ENCODE data around the gene FOXO4. TPM values are rescaled to one million over a fixed set of nuclear protein-coding genes. Genes with fewer than 3 reads are reported as not detected.

FOXO4 gene
- total RNA-seq, 1 experiment from 2014 or later: 48.3 TPM

GRCh38 chrX:71106427-71106826, 10.8 kb downstream of the FOXO4 start, which contains the start of gene CXorf65 (continued):
- TF ChIP-seq PREB (CRISPR knock-in tag; IDR thresholded peaks at IDR 0.05; ENCODE audit: borderline replicate concordance): no peak
- no peak for TF ChIP-seq MYBL2 (CRISPR knock-in tag; IDR thresholded peaks at IDR 0.05)
- no peak for TF ChIP-seq MAX (CRISPR knock-in tag; IDR thresholded peaks at IDR 0.05)
- TF ChIP-seq TEAD4 (CRISPR knock-in tag; IDR thresholded peaks at IDR 0.05): no peak
- no peak for TF ChIP-seq ZMAT4 (CRISPR knock-in tag; IDR thresholded peaks at IDR 0.05)
- no peak for TF ChIP-seq ZNF416 (CRISPR knock-in tag; IDR thresholded peaks at IDR 0.05)
- TF ChIP-seq NFYB (CRISPR knock-in tag; conservative IDR thresholded peaks at IDR 0.05; ENCODE audit: low read depth): no peak
- TF ChIP-seq ZNF396 (CRISPR knock-in tag; IDR thresholded peaks at IDR 0.05; ENCODE audit: borderline replicate concordance): no peak
- no peak for TF ChIP-seq PRDM15 (CRISPR knock-in tag; IDR thresholded peaks at IDR 0.05)

GRCh38 chrX:71107245-71107644, 11.6 kb downstream of the FOXO4 start:
- Mint-ChIP-seq H3K4me1 (peaks cover 42% of the 10 kb centered on the region), H3K27me3 (ENCODE audit: low read depth) (peaks cover 39% of the 10 kb centered on the region), H3K27ac (no peak overlapping the region), H3K4me3 (no peak overlapping the region), H3K36me3 (no peaks in the 10 kb centered on the region), H3K9me3 (no peaks in the 10 kb centered on the region)
- no peak for DNase-seq (ENCODE audit: low spot score)
- ChIA-PET POLR2A (no interaction called here), CTCF (no interaction called here)
- TF ChIP-seq ZSCAN18 (CRISPR knock-in tag; IDR thresholded peaks at IDR 0.05) (no peak), IRF2 (CRISPR knock-in tag; IDR thresholded peaks at IDR 0.05; ENCODE audit: borderline replicate concordance, low read depth) (no peak), ZNF317 (CRISPR knock-in tag; IDR thresholded peaks at IDR 0.05; ENCODE audit: borderline replicate concordance, low read depth) (no peak), ZNF532 (CRISPR knock-in tag; IDR thresholded peaks at IDR 0.05; ENCODE audit: borderline replicate concordance) (no peak), PREB (CRISPR knock-in tag; IDR thresholded peaks at IDR 0.05; ENCODE audit: borderline replicate concordance) (no peak)
- ATAC-seq: no peak
